Bronchial epithelial cell (primary cell): ENCODE data around the gene CFAP65. TPM values are rescaled to one million over a fixed set of nuclear protein-coding genes. Genes with fewer than 3 reads are reported as not detected.
A peak's percentile ranks its signal among the peaks of the same experiment; 100 is the strongest.

Source experiments
- DNase-seq: peaks from one replicate; pipeline ENCODE4 v3.0.0-alpha.2; 2010; ENCODE audit warnings: low read depth
- FAIRE-seq: peaks from 2 replicates; lab custom pipeline; 2011; peaks lifted over from hg19 to GRCh38; lab: Jason Lieb, UNC
- H3K27me3 ChIP-seq: 2 replicates; pipeline ENCODE4 v1.5.1; 2011; ENCODE audit warnings: low read length; ENCODE audit not compliant: control insufficient read depth, insufficient read depth
- H3K36me3 ChIP-seq: 2 replicates; pipeline ENCODE4 v1.5.1; 2011; ENCODE audit warnings: low read length; ENCODE audit not compliant: control insufficient read depth, insufficient read depth
- H3K4me3 ChIP-seq: 2 replicates; pipeline ENCODE4 v1.5.1; 2011; ENCODE audit warnings: mild to moderate bottlenecking, low read depth, low read length, control low read depth
- CTCF ChIP-seq: IDR thresholded peaks from 2 replicates; pipeline ENCODE4 v1.5.1; 2011; ENCODE audit warnings: mild to moderate bottlenecking, moderate library complexity, low read length, control low read depth, inconsistent platforms; ENCODE audit not compliant: insufficient read depth, severe bottlenecking
- total RNA-seq: library from RNA; depleted of rRNA; stranded (reverse); fragments of >200 nt; gene quantifications from 2 replicates; pipeline ENCODE4 v1.2.1, GENCODE V29; 2014

CFAP65 gene
- total RNA-seq, 1 donor from 2014 or later, result not detected

- no peak for FAIRE-seq
- Histone ChIP-seq H3K4me3 (no peak overlapping the region), H3K27me3 (peaks cover 4% of the 10 kb centered on the region), H3K36me3 (no peaks in the 10 kb centered on the region)
- DNase-seq, result no peak
- TF ChIP-seq CTCF, result no peak
Measured at GRCh38 chr2:219042157-219042556, 841 bp upstream of the CFAP65 start.

GRCh38 chr2:219038600-219038999, 2.7 kb downstream of the CFAP65 start:
- FAIRE-seq, result no peak
- no peak for DNase-seq
- H3K36me3 ChIP-seq, result no peaks in the 10 kb centered on the region
- no peak overlapping the region for H3K4me3 ChIP-seq
- no peak for TF ChIP-seq CTCF
- peaks cover 6% of the 10 kb centered on the region for H3K27me3 ChIP-seq

GRCh38 chr2:219037783-219038499, 3.4 kb downstream of the CFAP65 start:
- peaks cover 7% of the 10 kb centered on the region for H3K27me3 ChIP-seq
- DNase-seq (no peak), FAIRE-seq (no peak)
- no peak for TF ChIP-seq CTCF
- H3K36me3 ChIP-seq, result no peaks in the 10 kb centered on the region
- H3K4me3 ChIP-seq, result no peak overlapping the region

GRCh38 chr2:219035942-219036341, 5.4 kb downstream of the CFAP65 start:
- peak; percentile 28 for FAIRE-seq
- no peaks in the 10 kb centered on the region for H3K36me3 ChIP-seq
- no peak overlapping the region for H3K4me3 ChIP-seq
- H3K27me3 ChIP-seq, result peaks cover 7% of the 10 kb centered on the region
- DNase-seq, result no peak
- no peak for TF ChIP-seq CTCF

- Histone ChIP-seq H3K36me3 (no peaks in the 10 kb centered on the region), H3K27me3 (peaks cover 7% of the 10 kb centered on the region), H3K4me3 (no peak overlapping the region)
- TF ChIP-seq CTCF, result no peak
- no peak for FAIRE-seq
- DNase-seq, result no peak
Measured at GRCh38 chr2:219034823-219035222, 6.5 kb downstream of the CFAP65 start.

- H3K4me3 ChIP-seq, result no peak overlapping the region
- H3K36me3 ChIP-seq, result no peaks in the 10 kb centered on the region
- TF ChIP-seq CTCF, result no peak
- FAIRE-seq, result no peak
- H3K27me3 ChIP-seq, result peaks cover 3% of the 10 kb centered on the region
- no peak for DNase-seq
Measured at GRCh38 chr2:219032051-219032745, 9.1 kb downstream of the CFAP65 start.
